K562 (cell line): ENCODE data around the gene PEPD. TPM values are rescaled to one million over a fixed set of nuclear protein-coding genes. Genes with fewer than 3 reads are reported as not detected.
A peak's percentile ranks its signal among the peaks of the same experiment; 100 is the strongest.

Experiments used
- ATAC-seq: fragments of 200-7000 bp; cut with Tn5 transposase; 3 replicates; pipeline ENCODE4 v1.9.1; 2020; ENCODE audit warnings: moderate library complexity
- BruUV-seq: library from RNA; stranded (reverse); fragments of 400-500 nt; replicated peaks from 2 replicates; lab custom pipeline; 2021; lab: Mats Ljungman, UMichigan
- CTCF ChIA-PET: fragments of 300-600 bp; formaldehyde crosslinking; extraction: SDS; loops from one replicate; lab custom pipeline; 2021; ENCODE audit warnings: low intra/inter-chr PET ratio; lab: Yijun Ruan, JAX
- POLR2A ChIA-PET: fragments of 300-600, 350-650 bp; sonication (Branson Sonifier 250); formaldehyde crosslinking; extraction: SDS; loops from one replicate; lab custom pipeline; 2021; ENCODE audit warnings: antibody characterized with exemption, inconsistent platforms; lab: Yijun Ruan, JAX
- DNase-seq, 4 experiments: peaks; one replicate each; pipeline versions ENCODE4 v3.0.0 to v3.0.0-alpha.2; 2011 to 2018; ENCODE audit warnings: low spot score in 3 of 4, mixed read lengths in 3 of 4; ENCODE audit errors: extremely low read depth in 1 of 4
- FAIRE-seq: peaks from 2 replicates; lab custom pipeline; 2011; peaks lifted over from hg19 to GRCh38; lab: Jason Lieb, UNC
- H2AFZ ChIP-seq: 2 replicates; pipeline ENCODE4 v1.6.0; 2011; ENCODE audit warnings: low read depth, low read length, control low read depth, inconsistent platforms
- H3K27ac ChIP-seq: fragments of 200-600 bp; 3 replicates; pipeline ENCODE4 v1.8.0; 2011; ENCODE audit warnings: low read depth, mild to moderate bottlenecking, control low read depth, inconsistent platforms, low read length, moderate library complexity, mixed read lengths; ENCODE audit errors: extremely low read depth
- H3K27me3 ChIP-seq, 2 experiments: fragments of 300-600 bp in 1 of 2; 2 replicates in 1 of 2; 3 replicates in 1 of 2; pipeline versions ENCODE4 v1.6.0 to v1.8.0; 2011; ENCODE audit warnings: inconsistent platforms in 2 of 2, low read length in 2 of 2, mild to moderate bottlenecking in 1 of 2, mixed read lengths in 1 of 2, moderate library complexity in 1 of 2; ENCODE audit not compliant: control insufficient read depth in 2 of 2, insufficient read depth in 2 of 2
- H3K36me3 ChIP-seq: fragments of 300-600 bp; 3 replicates; pipeline ENCODE4 v1.8.0; 2011; ENCODE audit warnings: mild to moderate bottlenecking, low read length, inconsistent platforms; ENCODE audit not compliant: control insufficient read depth, insufficient read depth
- H3K4me1 ChIP-seq, 2 experiments: fragments of 200-600 bp in 1 of 2; replicated peaks in 1 of 2; 2 replicates in 1 of 2; 3 replicates in 1 of 2; pipeline versions ENCODE4 v1.5.1 to v1.8.0; 2011; ENCODE audit warnings: inconsistent platforms in 2 of 2, low read length in 2 of 2, mild to moderate bottlenecking in 1 of 2, mixed read lengths in 1 of 2, moderate library complexity in 1 of 2; ENCODE audit not compliant: control insufficient read depth in 2 of 2, insufficient read depth in 2 of 2
- H3K4me2 ChIP-seq: 2 replicates; pipeline ENCODE4 v1.6.1; 2011; ENCODE audit warnings: low read length, control low read depth, inconsistent platforms, mixed read lengths; ENCODE audit not compliant: insufficient read depth
- H3K4me3 ChIP-seq: fragments of 200-600 bp; sonication (generic), shearing (Covaris generic); 2 replicates; pipeline ENCODE4 v1.5.1; 2016; ENCODE audit warnings: control low read depth, inconsistent platforms
- H3K79me2 ChIP-seq: fragments of 200-600 bp; 3 replicates; pipeline ENCODE4 v1.8.0; 2011; ENCODE audit warnings: low read length, inconsistent platforms; ENCODE audit not compliant: control insufficient read depth, insufficient read depth
- H3K9ac ChIP-seq, 2 experiments: 2 replicates each; pipeline versions ENCODE4 v1.6.0 to v1.6.1; 2011; ENCODE audit warnings: low read depth in 2 of 2, low read length in 2 of 2, control low read depth in 1 of 2, inconsistent platforms in 1 of 2, mild to moderate bottlenecking in 1 of 2, mixed read lengths in 1 of 2; ENCODE audit not compliant: insufficient read depth in 1 of 2
- H3K9me1 ChIP-seq: one replicate; pipeline ENCODE4 v1.6.0; 2011; ENCODE audit warnings: inconsistent platforms, mild to moderate bottlenecking, low read length, moderate library complexity; ENCODE audit not compliant: control insufficient read depth, insufficient read depth
- H3K9me3 ChIP-seq: replicated peaks from 2 replicates; pipeline ENCODE4 v1.5.1; 2011; ENCODE audit warnings: low read depth, low read length, inconsistent platforms; ENCODE audit not compliant: control insufficient read depth, insufficient read depth
- H4K20me1 ChIP-seq: replicated peaks from 2 replicates; pipeline ENCODE4 v1.6.1; 2011; ENCODE audit warnings: low read length, inconsistent platforms, mixed read lengths; ENCODE audit not compliant: control insufficient read depth, insufficient read depth
- CAMTA2 ChIP-seq: fragments of 250-450 bp; sonication (Bioruptor Pico); conservative IDR thresholded peaks from 2 replicates; pipeline ENCODE4 v1.5.1; 2022
- CREBBP ChIP-seq: IDR thresholded peaks from one replicate; pipeline ENCODE4 v1.6.1; 2012; ENCODE audit warnings: low read depth, mild to moderate bottlenecking, control low read depth, inconsistent platforms, low read length
- EGR1 ChIP-seq: fragments of 450-650 bp; conservative IDR thresholded peaks from 2 replicates; pipeline ENCODE4 v1.6.1; 2017; ENCODE audit warnings: mild to moderate bottlenecking
- FOXK2 ChIP-seq, 2 experiments: fragments of 450-650 bp; IDR thresholded peaks in 1 of 2; conservative IDR thresholded peaks in 1 of 2; 2 replicates each; pipeline ENCODE4 v1.6.1; 2016; ENCODE audit warnings: low read depth in 2 of 2, mild to moderate bottlenecking in 1 of 2
- HLTF ChIP-seq: fragments of 450-650 bp; IDR thresholded peaks from 2 replicates; pipeline ENCODE4 v1.6.1; 2016
- POLR2B ChIP-seq: fragments of 450-650 bp; IDR thresholded peaks from 2 replicates; pipeline ENCODE4 v1.6.1; 2018; ENCODE audit warnings: low read depth; ENCODE audit not compliant: partially characterized antibody
- SIX5 ChIP-seq, 2 experiments: IDR thresholded peaks; 2 replicates each; pipeline ENCODE4 v1.6.1; 2011; ENCODE audit warnings: low read length in 2 of 2, borderline replicate concordance in 1 of 2, low read depth in 1 of 2, mild to moderate bottlenecking in 1 of 2, moderate library complexity in 1 of 2; ENCODE audit not compliant: insufficient read depth in 1 of 2
- TAF15 ChIP-seq: fragments of 200-400 bp; formaldehyde crosslinking; IDR thresholded peaks from 2 replicates; pipeline ENCODE4 v1.6.1; 2017; ENCODE audit warnings: mild to moderate bottlenecking, low read depth, low read length, moderate library complexity
- ZNF655 ChIP-seq: fragments of 250-450 bp; sonication (Bioruptor Pico); IDR thresholded peaks from 2 replicates; pipeline ENCODE4 v1.5.0; 2021
- ZNF668 ChIP-seq: fragments of 250-450 bp; sonication (Bioruptor Pico); IDR thresholded peaks from 2 replicates; pipeline ENCODE4 v1.8.0; 2022; ENCODE audit warnings: mild to moderate bottlenecking, inconsistent platforms
- WGBS: fragments of 100-300 bp; shearing (Covaris generic); methylation state at CpG from one replicate; pipeline ENCODE4 v1.1.6; 2016; ENCODE audit warnings: low coverage, mixed read lengths; ENCODE audit not compliant: insufficient coverage; ENCODE audit errors: missing lambda C conversion rate; 5-methylcytosine and 5-hydroxymethylcytosine counted together
- in situ Hi-C: fragments of 300-500 bp; cut with MboI; formaldehyde crosslinking; loops from 4 replicates; pipeline ENCODE4 v1.15.0; 2018; ENCODE audit warnings: inconsistent platforms, mixed read lengths
- intact Hi-C: fragments of 100-400 bp; cut with micrococcal nuclease; formaldehyde crosslinking; loops from 2 replicates; pipeline ENCODE4 v1.14.2; 2022
- polyA plus RNA-seq, 8 experiments: library from polyadenylated mRNA; depleted of rRNA in 4 of 8; stranded (reverse) in 5 of 8; unstranded in 3 of 8; fragments of >200 nt; fragmentation: Nextera tagmentation in 2 of 8; fragmentation: Illumina TruSeq in 1 of 8; extraction: Ambion mirVana in 2 of 8; extraction: Trizol in 1 of 8; gene quantifications; 2 replicates each; pipeline versions ENCODE4 v1.2.1 to v1.2.3, GENCODE V29; 2011 to 2014; ENCODE audit warnings: inconsistent platforms in 1 of 8, missing spikeins in 1 of 8
- total RNA-seq, 7 experiments: library from RNA; depleted of rRNA in 6 of 7; stranded (reverse); fragments of >200 nt in 6 of 7; fragmentation: Illumina TruSeq in 2 of 7; extraction: Trizol in 2 of 7; gene quantifications; 2 replicates each; pipeline versions ENCODE4 v1.2.1 to v1.2.3, GENCODE V29; 2011 to 2021; ENCODE audit warnings: low replicate concordance in 1 of 7
- TF ChIP-seq, protein P1 (sequence below): fragments of 450-650 bp; formaldehyde crosslinking; IDR thresholded peaks from 2 replicates; pipeline ENCODE4 v1.4.0; 2020; ENCODE audit warnings: mild to moderate bottlenecking
- TF ChIP-seq, protein P2 (sequence below): fragments of 450-650 bp; IDR thresholded peaks from 2 replicates; pipeline ENCODE4 v1.6.1; 2016; ENCODE audit warnings: missing biosample characterization, missing genetic modification characterization

The PEPD gene
- total and polyA plus RNA-seq, 9 of the 15 experiments (the other 6 are each of a cell fraction or from before 2014, with no cell fraction given), result 1.3 to 19.2 (median 16.0) TPM

- no peak overlapping the region for H3K4me3 ChIP-seq
- 100% methylated on average over 1 of the region's 1 CpG for WGBS
- TF ChIP-seq, protein P1, sequence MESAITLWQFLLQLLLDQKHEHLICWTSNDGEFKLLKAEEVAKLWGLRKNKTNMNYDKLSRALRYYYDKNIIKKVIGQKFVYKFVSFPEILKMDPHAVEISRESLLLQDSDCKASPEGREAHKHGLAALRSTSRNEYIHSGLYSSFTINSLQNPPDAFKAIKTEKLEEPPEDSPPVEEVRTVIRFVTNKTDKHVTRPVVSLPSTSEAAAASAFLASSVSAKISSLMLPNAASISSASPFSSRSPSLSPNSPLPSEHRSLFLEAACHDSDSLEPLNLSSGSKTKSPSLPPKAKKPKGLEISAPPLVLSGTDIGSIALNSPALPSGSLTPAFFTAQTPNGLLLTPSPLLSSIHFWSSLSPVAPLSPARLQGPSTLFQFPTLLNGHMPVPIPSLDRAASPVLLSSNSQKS (CRISPR knock-in tag), result no peak
- TF ChIP-seq EGR1, result peak; percentile 32
- no peak for TF ChIP-seq FOXK2 (conservative IDR thresholded peaks at IDR 0.05 in 1 of 2, IDR thresholded peaks at IDR 0.05 in 1 of 2; ENCODE audit: low read depth in 2 of 2)
- peak; percentile 36 for TF ChIP-seq CREBBP
Measured at GRCh38 chr19:33505823-33506222, 15.8 kb downstream of the PEPD start.

DNA sequence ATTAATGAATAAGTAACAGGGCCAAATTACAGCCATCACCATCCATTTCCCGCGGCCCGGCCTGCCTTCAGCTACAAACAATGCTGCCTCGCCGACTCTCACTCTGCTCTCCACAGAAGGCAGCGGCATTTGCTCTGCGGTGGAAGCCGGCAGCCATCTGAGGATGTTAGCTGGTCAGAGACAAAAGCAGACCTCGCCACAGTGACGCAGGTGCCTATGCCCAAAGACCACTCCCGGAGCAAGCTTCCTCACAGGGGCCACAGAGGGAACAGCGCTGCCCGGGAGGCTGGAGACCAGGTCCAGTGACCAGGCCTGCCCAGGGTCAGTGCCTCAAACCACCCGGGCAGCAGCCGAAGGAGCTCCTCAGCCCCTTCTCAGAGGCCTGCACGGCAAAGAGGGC, 16.4 kb downstream of the PEPD start:
- ATAC-seq, result no peak
- 66% methylated on average over 16 of the region's 16 CpGs for WGBS
- no peak for TF ChIP-seq TAF15
- no peak for TF ChIP-seq POLR2B
- no peak for TF ChIP-seq CAMTA2 (CRISPR knock-in tag)
- TF ChIP-seq SIX5 (IDR thresholded peaks at IDR 0.05; ENCODE audit: borderline replicate concordance in 1 of 2, insufficient read depth in 1 of 2, low read depth in 1 of 2, low read length in 2 of 2), result no peak
- no peak for TF ChIP-seq ZNF668
- TF ChIP-seq ZNF655 (CRISPR knock-in tag), result no peak
- TF ChIP-seq HLTF, result no peak
- TF ChIP-seq, protein P2, sequence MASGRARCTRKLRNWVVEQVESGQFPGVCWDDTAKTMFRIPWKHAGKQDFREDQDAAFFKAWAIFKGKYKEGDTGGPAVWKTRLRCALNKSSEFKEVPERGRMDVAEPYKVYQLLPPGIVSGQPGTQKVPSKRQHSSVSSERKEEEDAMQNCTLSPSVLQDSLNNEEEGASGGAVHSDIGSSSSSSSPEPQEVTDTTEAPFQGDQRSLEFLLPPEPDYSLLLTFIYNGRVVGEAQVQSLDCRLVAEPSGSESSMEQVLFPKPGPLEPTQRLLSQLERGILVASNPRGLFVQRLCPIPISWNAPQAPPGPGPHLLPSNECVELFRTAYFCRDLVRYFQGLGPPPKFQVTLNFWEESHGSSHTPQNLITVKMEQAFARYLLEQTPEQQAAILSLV (tag), result no peak

More at GRCh38 chr19:33505823-33506222, 15.8 kb downstream of the PEPD start:
- intact Hi-C loops, result no loop called here
- Histone ChIP-seq H3K27me3 (no peaks in the 10 kb centered on the region; a peak in 2 of 5 replicates), H3K9me3 (no peaks in the 10 kb centered on the region), H3K27ac (no peak overlapping the region), H2AFZ (no peak overlapping the region), H3K36me3 (no peaks in the 10 kb centered on the region), H4K20me1 (peaks cover 3% of the 10 kb centered on the region), H3K9ac (no peak overlapping the region), H3K79me2 (no peaks in the 10 kb centered on the region), H3K4me2 (no peak overlapping the region), H3K9me1 (no peaks in the 10 kb centered on the region), H3K4me1 (peaks cover 0 to 9% of the 10 kb centered on the region in 2 experiments; a peak in 2 of 5 replicates)
- no peak for DNase-seq
- peak; percentile 67 for FAIRE-seq
- in situ Hi-C loops, result no loop called here
- ChIA-PET CTCF (no interaction called here), POLR2A (interaction anchor here (0.8 kb wide), 2 partner anchors 9 to 14 kb away, joined by 3 to 5 read pairs; no protein-coding TSS in a partner anchor)
- BruUV-seq, result no TSS peak
- no peak for ATAC-seq

More for the DNA sequence above, 16.4 kb downstream of the PEPD start:
- H3K4me1 ChIP-seq, result peaks cover 0 to 9% of the 10 kb centered on the region in 2 experiments; a peak in 2 of 5 replicates
- H3K27ac ChIP-seq, result no peak overlapping the region
- H3K79me2 ChIP-seq, result no peaks in the 10 kb centered on the region
- no peaks in the 10 kb centered on the region; a peak in 2 of 5 replicates for H3K27me3 ChIP-seq
- H4K20me1 ChIP-seq, result peaks cover 3% of the 10 kb centered on the region
- BruUV-seq, result no TSS peak
- H3K4me3 ChIP-seq, result no peak overlapping the region
- H3K4me2 ChIP-seq, result no peak overlapping the region
- in situ Hi-C loops, result no loop called here
- POLR2A ChIA-PET, result interaction anchor here (0.8 kb wide), 2 partner anchors 8 to 13 kb away, joined by 3 to 5 read pairs; no protein-coding TSS in a partner anchor
- FAIRE-seq, result no peak
- intact Hi-C loops, result no loop called here
- no peak overlapping the region for H2AFZ ChIP-seq
- no peaks in the 10 kb centered on the region for H3K36me3 ChIP-seq
- H3K9me3 ChIP-seq, result no peaks in the 10 kb centered on the region
- no peak overlapping the region for H3K9ac ChIP-seq
- no peak for DNase-seq
- CTCF ChIA-PET, result no interaction called here
- no peaks in the 10 kb centered on the region for H3K9me1 ChIP-seq
